Measurements from ENCODE around the gene CYTH2.

Gene CYTH2

GRCh38 chr19:48499316-48500090 is 30.3 kb downstream of the CYTH2 start:
- TF ChIP-seq, protein P1, sequence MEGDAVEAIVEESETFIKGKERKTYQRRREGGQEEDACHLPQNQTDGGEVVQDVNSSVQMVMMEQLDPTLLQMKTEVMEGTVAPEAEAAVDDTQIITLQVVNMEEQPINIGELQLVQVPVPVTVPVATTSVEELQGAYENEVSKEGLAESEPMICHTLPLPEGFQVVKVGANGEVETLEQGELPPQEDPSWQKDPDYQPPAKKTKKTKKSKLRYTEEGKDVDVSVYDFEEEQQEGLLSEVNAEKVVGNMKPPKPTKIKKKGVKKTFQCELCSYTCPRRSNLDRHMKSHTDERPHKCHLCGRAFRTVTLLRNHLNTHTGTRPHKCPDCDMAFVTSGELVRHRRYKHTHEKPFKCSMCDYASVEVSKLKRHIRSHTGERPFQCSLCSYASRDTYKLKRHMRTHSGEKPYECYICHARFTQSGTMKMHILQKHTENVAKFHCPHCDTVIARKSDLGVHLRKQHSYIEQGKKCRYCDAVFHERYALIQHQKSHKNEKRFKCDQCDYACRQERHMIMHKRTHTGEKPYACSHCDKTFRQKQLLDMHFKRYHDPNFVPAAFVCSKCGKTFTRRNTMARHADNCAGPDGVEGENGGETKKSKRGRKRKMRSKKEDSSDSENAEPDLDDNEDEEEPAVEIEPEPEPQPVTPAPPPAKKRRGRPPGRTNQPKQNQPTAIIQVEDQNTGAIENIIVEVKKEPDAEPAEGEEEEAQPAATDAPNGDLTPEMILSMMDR (IDR thresholded peaks at IDR 0.05; ENCODE audit: low read depth, low read length, missing control alignments): no peak
- no peak overlapping the region for H3K4me3 ChIP-seq (replicated peaks; ENCODE audit: low read depth, low read length)

DNA sequence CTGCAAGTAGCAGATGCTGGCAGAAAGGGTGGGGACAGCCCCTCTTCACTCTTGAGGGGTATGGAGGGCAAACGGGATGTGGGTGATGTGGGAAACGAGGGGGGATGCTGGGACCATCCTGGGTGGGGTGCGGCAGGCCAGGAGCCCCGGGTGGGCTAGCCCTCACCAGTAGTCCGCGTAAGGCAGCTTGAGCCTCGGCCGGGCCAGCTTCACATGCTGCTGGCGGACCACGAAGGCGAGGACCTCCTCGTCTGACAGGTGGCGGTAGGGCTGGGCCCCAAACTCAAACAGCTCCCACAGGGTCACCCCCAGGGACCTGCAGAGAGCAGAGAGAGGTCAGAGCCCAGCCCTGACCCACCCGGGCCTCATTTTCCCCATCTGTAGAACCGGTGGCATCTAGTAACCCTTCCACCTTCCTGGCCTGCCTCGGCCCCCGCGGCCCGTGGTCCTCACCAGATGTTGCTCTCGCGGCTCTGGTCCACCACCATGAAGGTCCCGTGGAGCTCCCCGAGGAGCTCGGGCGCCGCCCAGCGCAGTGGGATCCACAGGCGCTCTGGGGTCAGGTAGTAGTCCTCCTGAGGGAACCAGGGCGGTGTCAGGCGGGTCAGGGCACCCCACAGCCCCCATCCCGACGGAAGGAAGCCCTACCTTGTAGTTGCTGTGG is 31.8 kb downstream of the CYTH2 start:
- TF ChIP-seq, protein P1 (IDR thresholded peaks at IDR 0.05; ENCODE audit: low read depth, low read length, missing control alignments): no peak
- DNase-seq (ENCODE audit: extremely low read depth, low read depth): no peak
- H3K4me3 ChIP-seq (replicated peaks; ENCODE audit: low read depth, low read length): no peak overlapping the region

More at GRCh38 chr19:48499316-48500090, 30.3 kb downstream of the CYTH2 start:
- no peak for DNase-seq (ENCODE audit: extremely low read depth, low read depth)

DNA sequence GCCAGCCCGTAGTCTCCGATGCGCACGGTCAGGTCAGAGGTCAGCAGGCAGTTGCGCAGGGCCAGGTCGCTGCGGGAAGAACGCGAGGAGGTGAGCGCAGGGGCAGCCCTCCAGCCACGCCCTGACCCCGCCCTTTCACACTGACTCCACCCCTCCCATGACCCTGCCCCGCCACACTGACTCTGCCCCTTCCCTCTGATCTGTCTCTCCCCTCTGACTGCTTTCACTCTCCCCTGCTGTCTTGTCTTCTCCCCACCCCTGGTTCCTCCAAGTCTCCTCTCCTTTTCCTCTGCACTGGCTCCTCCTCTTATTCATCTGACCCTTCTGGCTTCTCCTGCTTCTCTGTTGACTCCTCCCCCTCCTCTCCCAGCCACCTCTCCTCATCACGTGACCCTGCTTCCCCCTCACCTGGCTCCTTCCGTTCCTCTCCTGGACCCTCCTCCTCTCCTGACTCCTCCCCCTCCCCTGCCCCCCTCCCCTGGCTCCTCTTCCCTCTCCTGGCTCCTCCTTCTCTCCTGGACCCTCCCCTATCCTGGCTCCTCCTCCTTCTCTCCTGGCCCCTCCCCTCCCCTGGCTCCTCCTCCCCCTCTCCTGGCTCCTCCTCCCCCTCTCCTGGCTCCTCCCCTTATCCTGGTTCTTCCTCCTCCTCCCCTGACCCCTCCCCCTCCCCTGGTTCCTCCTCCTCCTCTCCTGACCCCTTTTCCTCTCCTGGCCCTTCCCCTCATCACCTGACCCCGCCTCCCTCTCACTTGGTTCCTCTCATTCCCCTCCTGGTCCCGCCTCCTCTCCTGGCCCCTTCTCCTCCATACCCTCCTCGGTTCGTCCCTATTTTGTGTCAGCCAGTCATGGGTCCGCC is 32.6 kb downstream of the CYTH2 start:
- no peak overlapping the region for H3K4me3 ChIP-seq (replicated peaks; ENCODE audit: low read depth, low read length)
- no peak for DNase-seq (ENCODE audit: extremely low read depth, low read depth)
- TF ChIP-seq, protein P1 (IDR thresholded peaks at IDR 0.05; ENCODE audit: low read depth, low read length, missing control alignments): no peak

- TF ChIP-seq, protein P1 (IDR thresholded peaks at IDR 0.05; ENCODE audit: low read depth, low read length, missing control alignments): no peak
- no peak overlapping the region for H3K4me3 ChIP-seq (replicated peaks; ENCODE audit: low read depth, low read length)
- DNase-seq (ENCODE audit: extremely low read depth, low read depth): no peak
Observed at GRCh38 chr19:48502350-48503018, 33.3 kb downstream of the CYTH2 start.

GRCh38 chr19:48506138-48506733 is 37.1 kb downstream of the CYTH2 start:
- no peak overlapping the region for H3K4me3 ChIP-seq (replicated peaks; ENCODE audit: low read depth, low read length)
- DNase-seq (ENCODE audit: extremely low read depth, low read depth): no peak
- TF ChIP-seq, protein P1 (IDR thresholded peaks at IDR 0.05; ENCODE audit: low read depth, low read length, missing control alignments): peak; percentile 43

DNA sequence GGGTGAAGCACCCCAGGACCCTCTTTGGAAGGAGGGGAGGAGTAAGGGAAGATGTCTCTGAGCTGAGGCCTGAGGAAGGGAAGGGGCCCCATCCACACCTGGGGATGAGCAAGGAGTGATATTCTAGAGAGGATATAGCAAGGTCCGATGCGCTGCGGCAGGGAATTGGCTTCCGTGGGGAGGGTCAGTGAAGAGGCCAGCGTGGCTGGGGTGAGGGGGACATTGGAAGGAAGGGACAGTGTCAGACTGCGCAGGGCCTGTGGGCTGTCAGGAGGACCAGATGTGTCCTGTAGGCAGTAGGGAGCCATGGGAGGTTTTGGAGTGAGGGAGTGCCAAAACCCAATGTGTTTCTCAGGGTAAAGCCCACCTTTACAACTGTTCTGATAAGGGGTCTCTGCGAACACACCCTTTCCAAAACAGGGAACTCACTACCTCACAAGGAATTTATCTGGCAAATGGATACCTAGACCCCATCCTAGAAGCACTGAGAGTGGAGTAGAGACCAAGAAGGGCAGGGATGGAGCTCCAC is 38.8 kb downstream of the CYTH2 start:
- TF ChIP-seq, protein P1 (IDR thresholded peaks at IDR 0.05; ENCODE audit: low read depth, low read length, missing control alignments): no peak
- no peak for DNase-seq (ENCODE audit: extremely low read depth, low read depth)
- H3K4me3 ChIP-seq (replicated peaks; ENCODE audit: low read depth, low read length): no peak overlapping the region
